ENCODE measurements around the gene WWC2.

DNA sequence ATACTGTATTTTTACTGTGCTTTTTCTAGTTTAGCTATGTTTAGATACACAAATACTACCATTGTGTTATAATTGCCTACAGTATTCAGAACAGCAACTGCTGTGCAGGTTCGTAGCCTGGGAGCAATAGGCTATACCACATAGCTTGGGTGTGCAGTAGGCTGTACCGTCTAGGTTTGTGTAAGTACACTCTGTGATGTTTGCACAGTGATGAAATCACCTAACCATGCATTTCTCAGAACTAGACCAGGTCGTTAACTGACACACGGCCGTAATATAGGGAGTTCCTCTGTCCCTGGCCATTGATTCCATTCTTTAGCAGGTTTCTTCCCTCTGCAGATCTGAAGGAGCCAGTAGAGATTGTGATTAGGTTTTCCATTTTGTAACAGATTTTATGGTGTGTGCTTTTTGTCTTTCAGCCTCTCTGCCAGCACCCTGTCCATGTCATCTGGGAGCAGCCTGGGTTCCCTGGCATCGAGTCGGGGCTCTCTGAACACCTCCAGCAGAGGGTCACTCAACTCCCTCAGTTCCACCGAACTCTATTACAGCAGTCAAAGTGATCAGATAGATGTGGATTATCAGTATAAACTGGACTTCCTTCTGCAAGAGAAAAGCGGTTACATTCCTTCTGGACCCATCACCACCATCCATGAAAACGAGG is 161.6 kb downstream of the WWC2 start:
- TF ChIP-seq CTCF (conservative IDR thresholded peaks at IDR 0.05; ENCODE audit: low read depth in 2 of 2) (no peak), NANOG (IDR thresholded peaks at IDR 0.05; ENCODE audit: borderline replicate concordance) (no peak), STAT1 (IDR thresholded peaks at IDR 0.05; ENCODE audit: unreplicated experiment) (no peak), EZH2 (IDR thresholded peaks at IDR 0.05; ENCODE audit: low read depth, unreplicated experiment) (no peak), JUNB (IDR thresholded peaks at IDR 0.05; ENCODE audit: unreplicated experiment) (no peak), POLR2AphosphoS5 (IDR thresholded peaks at IDR 0.05; ENCODE audit: low read depth) (no peak), ZNF114 (CRISPR knock-in tag; IDR thresholded peaks at IDR 0.05) (no peak), CREB1 (CRISPR knock-in tag; IDR thresholded peaks at IDR 0.05; ENCODE audit: low read depth) (no peak), EZH2phosphoT487 (IDR thresholded peaks at IDR 0.05; ENCODE audit: unreplicated experiment) (no peak), ZNF331 (CRISPR knock-in tag; IDR thresholded peaks at IDR 0.05; ENCODE audit: low read depth) (no peak)
- TF ChIP-seq, protein P1, sequence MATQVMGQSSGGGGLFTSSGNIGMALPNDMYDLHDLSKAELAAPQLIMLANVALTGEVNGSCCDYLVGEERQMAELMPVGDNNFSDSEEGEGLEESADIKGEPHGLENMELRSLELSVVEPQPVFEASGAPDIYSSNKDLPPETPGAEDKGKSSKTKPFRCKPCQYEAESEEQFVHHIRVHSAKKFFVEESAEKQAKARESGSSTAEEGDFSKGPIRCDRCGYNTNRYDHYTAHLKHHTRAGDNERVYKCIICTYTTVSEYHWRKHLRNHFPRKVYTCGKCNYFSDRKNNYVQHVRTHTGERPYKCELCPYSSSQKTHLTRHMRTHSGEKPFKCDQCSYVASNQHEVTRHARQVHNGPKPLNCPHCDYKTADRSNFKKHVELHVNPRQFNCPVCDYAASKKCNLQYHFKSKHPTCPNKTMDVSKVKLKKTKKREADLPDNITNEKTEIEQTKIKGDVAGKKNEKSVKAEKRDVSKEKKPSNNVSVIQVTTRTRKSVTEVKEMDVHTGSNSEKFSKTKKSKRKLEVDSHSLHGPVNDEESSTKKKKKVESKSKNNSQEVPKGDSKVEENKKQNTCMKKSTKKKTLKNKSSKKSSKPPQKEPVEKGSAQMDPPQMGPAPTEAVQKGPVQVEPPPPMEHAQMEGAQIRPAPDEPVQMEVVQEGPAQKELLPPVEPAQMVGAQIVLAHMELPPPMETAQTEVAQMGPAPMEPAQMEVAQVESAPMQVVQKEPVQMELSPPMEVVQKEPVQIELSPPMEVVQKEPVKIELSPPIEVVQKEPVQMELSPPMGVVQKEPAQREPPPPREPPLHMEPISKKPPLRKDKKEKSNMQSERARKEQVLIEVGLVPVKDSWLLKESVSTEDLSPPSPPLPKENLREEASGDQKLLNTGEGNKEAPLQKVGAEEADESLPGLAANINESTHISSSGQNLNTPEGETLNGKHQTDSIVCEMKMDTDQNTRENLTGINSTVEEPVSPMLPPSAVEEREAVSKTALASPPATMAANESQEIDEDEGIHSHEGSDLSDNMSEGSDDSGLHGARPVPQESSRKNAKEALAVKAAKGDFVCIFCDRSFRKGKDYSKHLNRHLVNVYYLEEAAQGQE (IDR thresholded peaks at IDR 0.05; ENCODE audit: unreplicated experiment): no peak
- TF ChIP-seq, protein P2, sequence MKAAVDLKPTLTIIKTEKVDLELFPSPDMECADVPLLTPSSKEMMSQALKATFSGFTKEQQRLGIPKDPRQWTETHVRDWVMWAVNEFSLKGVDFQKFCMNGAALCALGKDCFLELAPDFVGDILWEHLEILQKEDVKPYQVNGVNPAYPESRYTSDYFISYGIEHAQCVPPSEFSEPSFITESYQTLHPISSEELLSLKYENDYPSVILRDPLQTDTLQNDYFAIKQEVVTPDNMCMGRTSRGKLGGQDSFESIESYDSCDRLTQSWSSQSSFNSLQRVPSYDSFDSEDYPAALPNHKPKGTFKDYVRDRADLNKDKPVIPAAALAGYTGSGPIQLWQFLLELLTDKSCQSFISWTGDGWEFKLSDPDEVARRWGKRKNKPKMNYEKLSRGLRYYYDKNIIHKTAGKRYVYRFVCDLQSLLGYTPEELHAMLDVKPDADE (IDR thresholded peaks at IDR 0.05): no peak
